Renal pelvis (tissue), 4 donors: ENCODE results near the gene PPP1R3E. TPM values are rescaled to one million over a fixed set of nuclear protein-coding genes. Genes with fewer than 3 reads are reported as not detected.
A peak's percentile ranks its signal among the peaks of the same experiment; 100 is the strongest.
"Not testable (repeated sequence)": the region's sequence is repeated elsewhere in the genome, so short reads cannot be mapped to it uniquely, and the experiment has no call there.

Experiments used
- DNase-seq: peaks from one replicate; pipeline ENCODE4 v3.0.0-alpha.2; 2013
- polyA plus RNA-seq, 3 donors: library from polyadenylated mRNA; unstranded; fragments of 120-200 nt; gene quantifications; one replicate each; pipeline ENCODE4 v1.2.1, GENCODE V29; 2013; ENCODE audit not compliant: insufficient read length in 3 of 3

PPP1R3E gene
- polyA plus RNA-seq, 3 donors: 20.5 to 37.2 (median 37.2) TPM

- peak; percentile 48 for DNase-seq
Measured at GRCh38 chr14:23299211-23299957, 3.3 kb downstream of the PPP1R3E start.

GRCh38 chr14:23297611-23298277 is 4.9 kb downstream of the PPP1R3E start:
- DNase-seq: no peak

DNA sequence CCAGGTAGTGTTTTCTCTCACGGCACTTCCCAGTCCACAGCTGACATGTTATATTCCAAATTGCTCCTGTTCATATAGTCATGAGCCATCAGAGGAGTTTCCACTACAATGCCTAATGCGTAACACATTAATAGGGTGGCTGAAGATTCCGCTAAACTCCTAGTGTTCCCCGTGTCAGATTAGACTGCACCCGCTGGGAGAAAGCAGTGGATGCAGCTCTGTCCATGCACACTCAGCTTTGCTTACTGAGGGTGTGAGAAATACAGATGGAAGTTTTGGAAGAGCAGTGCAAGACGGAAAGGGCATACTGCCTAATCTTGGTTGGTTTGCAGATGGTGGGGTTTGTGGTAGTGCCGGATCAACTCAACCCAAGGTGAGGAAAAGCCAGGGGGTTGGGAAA is 5.6 kb downstream of the PPP1R3E start:
- no peak for DNase-seq

DNA sequence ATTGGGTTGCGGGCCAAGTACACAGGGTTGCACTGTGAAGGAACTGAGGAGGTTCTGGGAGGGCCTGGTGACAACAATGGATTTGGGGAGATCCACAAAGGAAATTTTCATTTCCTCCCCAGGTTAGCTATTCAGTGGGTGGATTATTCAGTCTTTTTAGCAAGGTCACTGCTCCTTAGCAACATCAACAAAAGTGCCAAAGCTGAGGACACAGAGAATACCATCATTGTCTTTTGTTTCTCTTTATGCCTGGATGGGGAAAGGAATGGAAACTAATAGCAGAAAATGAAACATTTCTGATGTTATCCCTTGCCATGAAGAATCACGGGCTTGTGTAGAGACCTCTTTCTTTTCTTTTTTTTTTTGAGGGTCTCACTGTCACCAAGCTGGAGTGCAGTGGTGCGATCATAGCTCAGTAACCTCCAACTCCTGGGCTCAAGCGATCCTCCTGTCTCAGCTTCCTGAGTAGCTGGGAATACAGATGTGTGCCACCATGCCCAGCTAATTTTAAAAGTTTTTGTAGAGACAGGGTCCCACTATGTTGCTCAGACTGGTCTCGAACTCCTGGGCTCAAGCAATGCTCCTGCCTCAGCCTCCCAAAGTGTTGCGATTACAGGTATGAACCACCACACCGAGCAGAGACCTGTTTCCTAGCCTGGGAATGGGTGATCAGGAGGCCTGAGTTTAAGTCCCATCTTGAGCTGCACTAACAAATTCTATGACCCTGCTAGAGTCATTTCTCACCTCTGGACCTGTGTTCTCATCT is 6.5 kb downstream of the PPP1R3E start:
- DNase-seq: no peak

- peak; percentile 30 for DNase-seq
Measured at GRCh38 chr14:23294734-23295561, 7.7 kb downstream of the PPP1R3E start.

- no peak for DNase-seq
Measured at GRCh38 chr14:23286902-23287479, 15.7 kb downstream of the PPP1R3E start.

DNA sequence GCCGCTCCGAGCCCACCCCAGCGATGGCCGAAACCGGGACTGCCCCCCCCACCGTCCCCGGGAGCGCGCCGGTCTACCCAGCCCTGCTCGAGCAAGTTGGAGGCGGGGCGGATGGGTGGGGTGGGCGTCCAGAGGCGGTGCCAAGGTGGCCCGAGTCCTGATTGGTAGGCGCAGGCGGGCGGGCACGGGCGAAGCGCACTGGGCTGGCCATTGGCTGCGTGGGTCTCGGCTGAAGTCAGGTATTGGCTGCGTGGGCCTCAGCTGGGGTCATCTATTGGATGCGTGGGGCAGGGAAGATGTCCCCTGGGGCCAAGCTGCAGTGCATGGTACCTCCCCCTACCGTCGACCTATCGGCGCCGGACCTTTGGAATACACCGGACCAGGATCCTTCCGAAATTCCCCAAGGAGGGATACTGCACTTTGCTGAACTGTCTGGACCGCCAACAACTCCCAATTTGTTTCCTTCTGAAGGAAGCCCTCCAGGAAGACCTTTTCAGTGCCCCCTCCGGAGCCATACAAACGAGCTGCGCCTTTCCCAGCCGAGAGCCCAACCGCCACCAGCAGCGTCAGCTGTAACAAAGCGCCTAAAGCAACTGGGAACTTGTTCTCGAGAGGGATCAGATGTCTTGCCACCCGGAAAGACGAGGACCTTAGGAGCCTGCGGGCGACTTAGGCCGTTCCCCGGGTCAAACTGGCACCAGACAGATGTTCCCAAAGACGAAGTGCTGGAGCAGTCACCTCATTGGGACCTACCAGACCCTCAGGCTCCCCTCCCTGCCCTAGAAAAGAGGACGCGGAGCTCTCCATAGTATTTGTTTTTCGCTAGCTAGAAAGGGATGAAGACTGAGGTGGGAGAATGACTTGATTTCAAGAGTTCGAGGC is 16.4 kb downstream of the PPP1R3E start, which contains the start of gene HOMEZ:
TSS of gene HOMEZ (minus strand) at position 113 of the 882 bp plus-strand sequence. CDS start 180 bp downstream, outside the sequence.
- DNase-seq: peak; percentile 98

DNA sequence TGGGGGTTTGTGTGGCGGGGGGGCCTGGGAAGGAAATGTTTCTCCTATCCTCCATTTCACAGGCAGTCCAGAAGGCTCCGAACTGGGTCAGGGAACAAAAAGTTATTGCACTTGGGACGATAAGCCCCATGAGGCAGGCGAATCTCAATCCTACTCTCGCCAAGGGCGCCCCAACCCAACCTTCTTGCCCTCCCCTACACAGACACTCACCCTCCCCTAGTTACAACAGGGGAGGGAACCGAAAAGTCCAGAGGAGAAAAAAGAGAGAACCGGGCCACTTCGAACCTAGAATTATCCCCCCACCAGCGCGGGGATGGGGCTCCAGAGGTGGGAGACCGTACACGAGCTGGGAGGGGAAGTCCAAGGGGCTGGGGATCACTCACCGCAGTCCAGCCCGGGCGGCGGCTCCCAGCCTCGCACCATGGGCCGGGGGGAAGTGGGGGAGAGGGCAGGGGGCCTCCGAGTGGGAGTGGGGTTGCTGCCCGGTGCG is 17.1 kb downstream of the PPP1R3E start:
- no peak for DNase-seq

DNA sequence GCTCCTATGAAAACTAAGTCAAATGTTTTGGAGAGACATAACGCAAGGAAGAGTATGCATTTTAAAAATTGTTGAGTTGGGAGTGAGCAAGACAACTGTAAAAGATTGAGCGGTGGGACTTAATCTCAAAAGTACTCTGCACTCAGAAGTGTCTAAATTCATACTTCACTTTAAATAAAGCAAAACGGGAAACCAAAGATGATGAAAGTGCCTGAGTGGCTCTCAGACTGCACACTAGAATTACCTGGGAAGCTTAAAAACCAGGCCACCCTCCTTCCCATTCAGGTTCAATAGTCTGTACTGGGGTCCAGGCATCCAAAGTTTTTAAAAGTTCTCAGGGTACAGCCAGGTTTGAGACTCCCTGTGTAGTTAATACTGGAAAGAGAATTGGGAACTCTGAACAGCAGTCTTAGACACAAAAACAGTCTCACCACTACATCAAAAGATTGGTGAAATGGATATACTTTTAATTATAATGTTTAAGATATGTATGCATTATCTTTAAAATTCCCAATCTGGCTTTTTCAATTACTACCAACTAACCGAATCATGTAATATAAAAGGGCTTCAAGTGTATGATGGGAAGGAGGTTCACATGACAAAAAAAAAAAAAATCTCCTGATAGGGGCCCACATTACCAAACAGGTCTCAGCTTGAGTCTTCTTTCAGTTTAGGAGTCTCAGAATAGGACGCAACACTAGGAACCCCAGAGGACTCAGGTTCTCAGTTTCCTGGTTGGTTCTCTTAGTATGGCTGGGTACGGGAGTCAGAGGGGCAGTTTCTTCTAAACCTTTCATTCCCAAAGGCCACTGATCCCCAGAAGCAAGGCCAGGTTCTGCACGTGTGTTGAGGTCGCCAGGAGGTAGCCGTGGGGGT is 17.8 kb downstream of the PPP1R3E start:
- no peak for DNase-seq

DNA sequence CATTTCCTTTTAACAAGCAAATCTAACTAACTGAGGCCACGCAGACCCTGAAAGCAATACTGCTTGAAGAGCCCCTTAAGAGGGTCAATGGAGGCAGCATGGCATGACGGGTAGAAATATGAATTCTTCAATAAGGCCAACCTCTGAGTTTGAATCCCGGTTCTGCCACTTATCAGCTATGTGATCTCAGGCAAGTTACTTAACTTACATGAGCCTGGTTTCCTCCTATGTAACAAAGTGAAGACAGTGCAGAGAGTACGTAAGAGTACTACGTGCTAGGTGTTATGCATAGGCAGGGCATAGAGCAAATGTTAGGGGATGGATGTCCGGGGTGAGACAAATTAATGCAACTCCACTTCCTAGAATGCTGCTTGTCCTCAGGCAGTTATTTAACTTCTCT is 21.4 kb downstream of the PPP1R3E start:
- no peak for DNase-seq

GRCh38 chr14:23277928-23278327 is 24.7 kb downstream of the PPP1R3E start:
- not testable (repeated sequence) for DNase-seq

DNA sequence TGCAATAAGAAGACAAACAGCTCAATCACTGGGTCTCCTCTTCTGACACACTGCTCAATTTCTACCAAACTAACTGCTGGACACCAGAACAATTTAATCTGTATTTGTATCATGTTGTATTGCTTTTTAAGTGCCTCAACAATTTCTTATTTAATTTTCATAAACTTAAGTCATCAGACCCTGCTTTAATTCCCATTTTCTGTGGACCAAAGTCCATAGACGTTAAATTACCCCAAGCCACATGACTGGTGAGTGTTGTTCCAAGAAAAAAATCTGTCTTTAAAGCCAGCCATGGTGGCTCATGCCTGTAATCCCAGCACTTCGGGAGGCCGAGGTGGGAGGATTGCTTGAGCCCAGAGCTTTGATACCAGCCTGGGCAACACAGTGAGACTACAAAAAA is 25.5 kb downstream of the PPP1R3E start:
- DNase-seq: no peak

- no peak for DNase-seq
Measured at GRCh38 chr14:23275412-23275811, 27.2 kb downstream of the PPP1R3E start.

- no peak for DNase-seq
Measured at GRCh38 chr14:23269193-23269592, 33.5 kb downstream of the PPP1R3E start.

GRCh38 chr14:23260849-23261248 is 41.8 kb downstream of the PPP1R3E start:
- not testable (repeated sequence) for DNase-seq

- DNase-seq: no peak
Measured at GRCh38 chr14:23259426-23259825, 43.2 kb downstream of the PPP1R3E start.

- DNase-seq: no peak
Measured at GRCh38 chr14:23258256-23258655, 44.4 kb downstream of the PPP1R3E start.

- DNase-seq: no peak
Measured at GRCh38 chr14:23252420-23253333, 50.0 kb downstream of the PPP1R3E start.
